Measurements from ENCODE around the gene KCNQ1.

- TF ChIP-seq POLR2AphosphoS5 (IDR thresholded peaks at IDR 0.05; ENCODE audit: insufficient read depth, low read depth, low read length) (no peak), EZH2 (IDR thresholded peaks at IDR 0.05; ENCODE audit: borderline replicate concordance, low read depth, low read length, severe bottlenecking) (no peak), POLR2A (IDR thresholded peaks at IDR 0.05; ENCODE audit: low read depth, low read length) (no peak), FOS (IDR thresholded peaks at IDR 0.05; ENCODE audit: borderline replicate concordance, insufficient read depth, low read length) (no peak), MAX (IDR thresholded peaks at IDR 0.05; ENCODE audit: insufficient read depth, insufficient read length) (no peak), JUN (IDR thresholded peaks at IDR 0.05; ENCODE audit: borderline replicate concordance, insufficient read depth, insufficient read length, low read depth) (no peak), MYC (IDR thresholded peaks at IDR 0.05; ENCODE audit: low read depth, low read length) (no peak), GATA2 (IDR thresholded peaks at IDR 0.05; ENCODE audit: insufficient read depth, insufficient read length, low read depth, low read length) (no peak)
- TF ChIP-seq, protein P1, sequence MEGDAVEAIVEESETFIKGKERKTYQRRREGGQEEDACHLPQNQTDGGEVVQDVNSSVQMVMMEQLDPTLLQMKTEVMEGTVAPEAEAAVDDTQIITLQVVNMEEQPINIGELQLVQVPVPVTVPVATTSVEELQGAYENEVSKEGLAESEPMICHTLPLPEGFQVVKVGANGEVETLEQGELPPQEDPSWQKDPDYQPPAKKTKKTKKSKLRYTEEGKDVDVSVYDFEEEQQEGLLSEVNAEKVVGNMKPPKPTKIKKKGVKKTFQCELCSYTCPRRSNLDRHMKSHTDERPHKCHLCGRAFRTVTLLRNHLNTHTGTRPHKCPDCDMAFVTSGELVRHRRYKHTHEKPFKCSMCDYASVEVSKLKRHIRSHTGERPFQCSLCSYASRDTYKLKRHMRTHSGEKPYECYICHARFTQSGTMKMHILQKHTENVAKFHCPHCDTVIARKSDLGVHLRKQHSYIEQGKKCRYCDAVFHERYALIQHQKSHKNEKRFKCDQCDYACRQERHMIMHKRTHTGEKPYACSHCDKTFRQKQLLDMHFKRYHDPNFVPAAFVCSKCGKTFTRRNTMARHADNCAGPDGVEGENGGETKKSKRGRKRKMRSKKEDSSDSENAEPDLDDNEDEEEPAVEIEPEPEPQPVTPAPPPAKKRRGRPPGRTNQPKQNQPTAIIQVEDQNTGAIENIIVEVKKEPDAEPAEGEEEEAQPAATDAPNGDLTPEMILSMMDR (IDR thresholded peaks at IDR 0.05; ENCODE audit: extremely low read depth in 1 of 2, insufficient read depth in 1 of 2, low read depth in 1 of 2, low read length in 2 of 2), result no peak
Observed at GRCh38 chr11:2686360-2687222, 241.8 kb downstream of the KCNQ1 start.
